ENCODE results near the gene SH3BP5L. TPM values are rescaled to one million over a fixed set of nuclear protein-coding genes. Genes with fewer than 3 reads are reported as not detected.
"Not testable (repeated sequence)": the region's sequence is repeated elsewhere in the genome, so short reads cannot be mapped to it uniquely, and the experiment has no call there.

Gene SH3BP5L
- total RNA-seq, 4 donors from 2014 or later = 25.2 to 32.0 (median 30.0) TPM

- H3K27ac ChIP-seq = no peak overlapping the region
- no peaks in the 10 kb centered on the region for H3K36me3 ChIP-seq
- H3K27me3 ChIP-seq = no peaks in the 10 kb centered on the region
- H3K4me1 ChIP-seq = peaks cover 4 to 5% of the 10 kb centered on the region in 2 donors
- no peak for DNase-seq
- TF ChIP-seq POLR2A (IDR thresholded peaks at IDR 0.05) = no peak
- TF ChIP-seq CTCF (IDR thresholded peaks at IDR 0.05) = no peak
- H3K9me3 ChIP-seq = no peaks in the 10 kb centered on the region
- WGBS, 2 donors = 86 to 90% methylated on average over 1 of the region's 1 CpG
- H3K4me3 ChIP-seq (replicated peaks in 1 of 3) = no peak overlapping the region
- intact Hi-C loops (cut with DNase I) = no loop called here
These were observed 6.1 kb upstream of the SH3BP5L start for GRCh38 chr1:248831842-248832241.

DNA sequence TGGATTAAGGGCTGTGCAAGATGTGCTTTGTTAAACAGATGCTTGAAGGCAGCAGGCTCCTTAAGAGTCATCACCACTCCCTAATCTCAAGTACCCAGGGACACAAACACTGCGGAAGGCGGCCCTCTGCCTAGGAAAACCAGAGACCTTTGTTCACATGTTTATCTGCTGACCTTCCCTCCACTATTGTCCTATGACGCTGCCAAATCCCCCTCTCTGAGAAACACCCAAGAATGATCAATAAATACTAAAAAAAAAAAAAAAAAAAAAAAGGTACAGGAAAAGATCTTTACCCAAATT is 5.0 kb upstream of the SH3BP5L start:
- not testable (repeated sequence) for H3K27ac ChIP-seq, H3K4me1 ChIP-seq
- WGBS, 2 donors = 34 to 35% methylated on average over 3 of the region's 3 CpGs

GRCh38 chr1:248828845-248829244 is 3.1 kb upstream of the SH3BP5L start:
- H3K27me3 ChIP-seq = no peaks in the 10 kb centered on the region
- 72 to 79% methylated on average over 3 of the region's 3 CpGs for WGBS, 2 donors
- TF ChIP-seq CTCF (IDR thresholded peaks at IDR 0.05) (no peak), POLR2A (IDR thresholded peaks at IDR 0.05) (no peak)
- intact Hi-C loops (cut with DNase I) = no loop called here
- H3K27ac ChIP-seq = no peak overlapping the region
- H3K4me1 ChIP-seq = peaks cover 19 to 21% of the 10 kb centered on the region in 2 donors
- H3K36me3 ChIP-seq = no peaks in the 10 kb centered on the region
- no peak overlapping the region for H3K4me3 ChIP-seq (replicated peaks in 1 of 3)
- H3K9me3 ChIP-seq = no peaks in the 10 kb centered on the region
- DNase-seq = no peak

More for the DNA sequence above, 5.0 kb upstream of the SH3BP5L start:
- DNase-seq; H3K27me3 ChIP-seq; intact Hi-C loops (cut with DNase I); H3K9me3 ChIP-seq; H3K36me3 ChIP-seq; H3K4me3 ChIP-seq (replicated peaks in 1 of 3): not testable (repeated sequence)

GRCh38 chr1:248825573-248825908 is 174 bp downstream of the SH3BP5L start:
- intact Hi-C loops (cut with DNase I) = no loop called here
- TF ChIP-seq CTCF (IDR thresholded peaks at IDR 0.05) (no peak), POLR2A (IDR thresholded peaks at IDR 0.05) (no peak)
- Histone ChIP-seq H3K36me3 (no peaks in the 10 kb centered on the region), H3K27me3 (no peaks in the 10 kb centered on the region), H3K4me3 (replicated peaks in 1 of 3) (peak overlapping the region; percentile 33 to 84 (median 77)), H3K27ac (peak overlapping the region; percentile 95 to 98 (median 95)), H3K4me1 (peaks cover 33 to 51% of the 10 kb centered on the region in 2 donors), H3K9me3 (no peaks in the 10 kb centered on the region)
- WGBS, 2 donors = 1% methylated on average over 18 of the region's 18 CpGs
- DNase-seq = no peak

GRCh38 chr1:248825136-248825535 is 579 bp downstream of the SH3BP5L start:
- intact Hi-C loops (cut with DNase I) = no loop called here
- TF ChIP-seq POLR2A (IDR thresholded peaks at IDR 0.05) (no peak), CTCF (IDR thresholded peaks at IDR 0.05) (no peak)
- 38 to 40% methylated on average over 10 of the region's 10 CpGs for WGBS, 2 donors
- Histone ChIP-seq H3K4me1 (peaks cover 33 to 51% of the 10 kb centered on the region in 2 donors), H3K4me3 (replicated peaks in 1 of 3) (peak overlapping the region; percentile 33 to 84 (median 77)), H3K27ac (peak overlapping the region in 2 of 3 donors; percentile 95 to 98), H3K9me3 (no peaks in the 10 kb centered on the region), H3K27me3 (no peaks in the 10 kb centered on the region), H3K36me3 (peaks cover 0 to 2% of the 10 kb centered on the region in 2 donors)
- no peak for DNase-seq

DNA sequence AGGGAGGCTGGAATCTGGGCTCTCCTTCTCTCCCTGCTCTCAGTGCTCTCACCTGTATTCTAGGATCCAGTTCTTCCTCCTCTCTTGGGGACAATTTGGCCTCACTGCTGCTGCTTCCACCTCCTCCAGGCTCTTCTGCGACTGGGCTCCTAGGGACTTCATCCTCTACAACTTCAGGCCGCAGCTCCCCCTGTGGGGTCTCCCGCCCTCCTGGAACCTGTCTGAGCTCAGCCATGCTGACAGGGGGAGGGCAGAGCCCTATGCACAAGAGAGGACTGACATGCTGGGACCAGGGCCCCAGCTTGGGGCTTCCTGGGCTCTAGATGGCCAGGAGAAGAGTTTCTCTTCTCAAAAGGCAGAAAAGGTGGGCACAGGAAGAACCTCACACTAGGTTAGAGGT is 1.0 kb downstream of the SH3BP5L start:
- peaks cover 0 to 5% of the 10 kb centered on the region in 2 donors for H3K36me3 ChIP-seq
- H3K27ac ChIP-seq = peak overlapping the region in 1 of 3 donors; percentile 95
- H3K9me3 ChIP-seq = no peaks in the 10 kb centered on the region
- H3K27me3 ChIP-seq = no peaks in the 10 kb centered on the region
- no peak for TF ChIP-seq POLR2A (IDR thresholded peaks at IDR 0.05)
- no peak for TF ChIP-seq CTCF (IDR thresholded peaks at IDR 0.05)
- intact Hi-C loops (cut with DNase I) = no loop called here
- no peak for DNase-seq
- peak overlapping the region in 2 of 3 donors; percentile 33 to 84 for H3K4me3 ChIP-seq (replicated peaks in 1 of 3)
- 90 to 93% methylated on average over 3 of the region's 3 CpGs for WGBS, 2 donors
- H3K4me1 ChIP-seq = peaks cover 33 to 51% of the 10 kb centered on the region in 2 donors
